H1 (cell line): ENCODE data around the gene CA7. TPM values are rescaled to one million over a fixed set of nuclear protein-coding genes. Genes with fewer than 3 reads are reported as not detected.

ENCODE experiments used
- CTCF ChIA-PET: fragments of 300-600 bp; sonication (Branson Sonifier 250); formaldehyde crosslinking; loops from one replicate; lab custom pipeline; 2021; ENCODE audit not compliant: partially characterized antibody; lab: Charles Lee
- POLR2A ChIA-PET: fragments of 300-600 bp; sonication (Branson Sonifier 250); formaldehyde crosslinking; loops from one replicate; lab custom pipeline; 2021; ENCODE audit warnings: inconsistent platforms; ENCODE audit not compliant: partially characterized antibody; lab: Charles Lee
- DNase-seq, 2 experiments: peaks; one replicate each; pipeline versions ENCODE4 v3.0.0 to v3.0.0-alpha.2; 2010 to 2022; ENCODE audit warnings: low spot score in 2 of 2, low read depth in 1 of 2, mixed read lengths in 1 of 2
- FAIRE-seq: peaks from 2 replicates; lab custom pipeline; 2011; peaks lifted over from hg19 to GRCh38; lab: Jason Lieb, UNC
- H2AFZ ChIP-seq: 2 replicates; pipeline ENCODE4 v1.8.1; 2012; ENCODE audit warnings: low read length, inconsistent platforms
- H2AK5ac ChIP-seq: 2 replicates; pipeline ENCODE4 v1.6.1; 2013; ENCODE audit warnings: low read depth, low read length
- H2BK120ac ChIP-seq: replicated peaks from 2 replicates; pipeline ENCODE3; 2013; ENCODE audit warnings: low read depth, low read length, inconsistent platforms
- H2BK12ac ChIP-seq: 2 replicates; pipeline ENCODE4 v1.6.1; 2013; ENCODE audit warnings: low read depth, low read length
- H2BK15ac ChIP-seq: 2 replicates; pipeline ENCODE4 v1.6.1; 2013; ENCODE audit warnings: low read length
- H2BK20ac ChIP-seq: 2 replicates; pipeline ENCODE4 v1.6.1; 2013; ENCODE audit warnings: low read length
- H2BK5ac ChIP-seq: 2 replicates; pipeline ENCODE4 v1.6.1; 2013; ENCODE audit warnings: low read depth, low read length
- H3K14ac ChIP-seq: 2 replicates; pipeline ENCODE4 v1.6.1; 2013; ENCODE audit warnings: inconsistent platforms; ENCODE audit not compliant: insufficient read length
- H3K18ac ChIP-seq: 2 replicates; pipeline ENCODE4 v1.6.1; 2013; ENCODE audit warnings: low read length; ENCODE audit errors: extremely low read depth
- H3K23ac ChIP-seq: 2 replicates; pipeline ENCODE4 v1.6.1; 2013; ENCODE audit warnings: inconsistent platforms; ENCODE audit not compliant: insufficient read length
- H3K23me2 ChIP-seq: 2 replicates; pipeline ENCODE4 v1.6.1; 2013; ENCODE audit warnings: low read depth, low read length
- H3K27ac ChIP-seq: 2 replicates; pipeline ENCODE4 v1.6.1; 2011; ENCODE audit warnings: low read depth, low read length, inconsistent platforms
- H3K27me3 ChIP-seq, 4 experiments: replicated peaks in 1 of 4; 1 replicate in 1 of 4; 2 replicates in 3 of 4; pipeline versions ENCODE4 v1.6.1 to v1.8.1; 2011 to 2013; ENCODE audit warnings: low read length in 3 of 4, mild to moderate bottlenecking in 3 of 4, inconsistent platforms in 2 of 4, mixed read lengths in 2 of 4, moderate library complexity in 1 of 4; ENCODE audit not compliant: control insufficient read depth in 3 of 4, insufficient read depth in 3 of 4; ENCODE audit errors: extremely low read depth in 1 of 4
- H3K36me3 ChIP-seq, 4 experiments: 2 replicates each; pipeline versions ENCODE4 v1.6.1 to v1.8.1; 2011 to 2013; ENCODE audit warnings: mild to moderate bottlenecking in 4 of 4, low read length in 3 of 4, moderate library complexity in 2 of 4, control low read depth in 1 of 4, inconsistent platforms in 1 of 4; ENCODE audit not compliant: insufficient read depth in 4 of 4, control insufficient read depth in 2 of 4
- H3K4ac ChIP-seq: replicated peaks from 2 replicates; pipeline ENCODE3; 2013; ENCODE audit warnings: low read length, low read depth, mixed read lengths, inconsistent platforms; ENCODE audit not compliant: insufficient read length
- H3K4me1 ChIP-seq, 4 experiments: replicated peaks in 1 of 4; 1 replicate in 1 of 4; 2 replicates in 3 of 4; pipeline versions ENCODE4 v1.6.1 to v1.8.1; 2011 to 2013; ENCODE audit warnings: low read length in 3 of 4, inconsistent platforms in 2 of 4, mixed read lengths in 1 of 4; ENCODE audit not compliant: insufficient read depth in 4 of 4, control insufficient read depth in 3 of 4
- H3K4me2 ChIP-seq, 2 experiments: 2 replicates each; pipeline versions ENCODE4 v1.6.1 to v1.8.1; 2011 to 2013; ENCODE audit warnings: low read depth in 2 of 2, low read length in 2 of 2, control low read depth in 1 of 2, inconsistent platforms in 1 of 2, mild to moderate bottlenecking in 1 of 2; ENCODE audit not compliant: insufficient read depth in 1 of 2
- H3K4me3 ChIP-seq, 4 experiments: fragments of 200-600, 300-600 bp in 1 of 4; sonication (generic), shearing (Covaris generic), sonication (Bioruptor Twin) in 1 of 4; 2 replicates each; pipeline versions ENCODE4 v1.5.1 to v1.8.1; 2011 to 2016; ENCODE audit warnings: low read length in 4 of 4, low read depth in 3 of 4, control low read depth in 2 of 4, inconsistent platforms in 2 of 4, mild to moderate bottlenecking in 2 of 4, mixed read lengths in 1 of 4, moderate library complexity in 1 of 4; ENCODE audit not compliant: insufficient read depth in 2 of 4; ENCODE audit errors: extremely low read depth in 1 of 4
- H3K56ac ChIP-seq: replicated peaks from 2 replicates; pipeline ENCODE3; 2013; ENCODE audit warnings: low read depth, mild to moderate bottlenecking, mixed read lengths, low read length, inconsistent platforms; ENCODE audit not compliant: insufficient read length
- H3K79me1 ChIP-seq: 2 replicates; pipeline ENCODE4 v1.6.1; 2013; ENCODE audit warnings: low read depth, low read length, control low read depth
- H3K79me2 ChIP-seq, 2 experiments: 2 replicates each; pipeline versions ENCODE4 v1.6.1 to v1.8.1; 2012 to 2013; ENCODE audit warnings: low read length in 2 of 2, mild to moderate bottlenecking in 2 of 2, inconsistent platforms in 1 of 2; ENCODE audit not compliant: insufficient read depth in 2 of 2, control insufficient read depth in 1 of 2
- H3K9ac ChIP-seq, 4 experiments: replicated peaks in 1 of 4; 1 replicate in 1 of 4; 2 replicates in 3 of 4; pipeline versions ENCODE4 v1.6.1 to v1.8.1; 2011 to 2013; ENCODE audit warnings: low read depth in 3 of 4, low read length in 3 of 4, control low read depth in 2 of 4, mild to moderate bottlenecking in 2 of 4, moderate library complexity in 2 of 4, inconsistent platforms in 1 of 4; ENCODE audit errors: extremely low read depth in 1 of 4
- H3K9me3 ChIP-seq, 2 experiments: 2 replicates each; pipeline versions ENCODE4 v1.6.1 to v1.8.1; 2012 to 2013; ENCODE audit warnings: mild to moderate bottlenecking in 2 of 2, moderate library complexity in 2 of 2, control low read depth in 1 of 2, inconsistent platforms in 1 of 2, low read depth in 1 of 2, low read length in 1 of 2, mixed read lengths in 1 of 2; ENCODE audit not compliant: insufficient read depth in 2 of 2
- H4K20me1 ChIP-seq, 2 experiments: replicated peaks in 1 of 2; 2 replicates each; pipeline versions ENCODE3 to v1.8.1; 2011 to 2013; ENCODE audit warnings: inconsistent platforms in 2 of 2, low read length in 2 of 2, mild to moderate bottlenecking in 1 of 2; ENCODE audit not compliant: insufficient read depth in 2 of 2, control insufficient read depth in 1 of 2
- H4K5ac ChIP-seq: 2 replicates; pipeline ENCODE4 v1.6.1; 2013; ENCODE audit warnings: low read length, low read depth, mixed read lengths, inconsistent platforms; ENCODE audit not compliant: insufficient read length
- H4K8ac ChIP-seq: 2 replicates; pipeline ENCODE4 v1.8.0; 2013; ENCODE audit warnings: mild to moderate bottlenecking, moderate library complexity, low read length, inconsistent platforms; ENCODE audit not compliant: insufficient read depth; ENCODE audit errors: extremely low read depth
- H4K91ac ChIP-seq: replicated peaks from 2 replicates; pipeline ENCODE3; 2013; ENCODE audit warnings: low read length, mixed read lengths, inconsistent platforms; ENCODE audit not compliant: insufficient read length
- CTCF ChIP-seq, 3 experiments: IDR thresholded peaks; 1 replicate in 2 of 3; 2 replicates in 1 of 3; pipeline versions ENCODE4 v1.5.1 to v1.6.1; 2011; ENCODE audit warnings: low read length in 3 of 3, mild to moderate bottlenecking in 3 of 3, inconsistent platforms in 2 of 3, low read depth in 1 of 3, moderate library complexity in 1 of 3; ENCODE audit not compliant: insufficient read depth in 1 of 3; ENCODE audit errors: control extremely low read depth in 1 of 3
- FOSL1 ChIP-seq: IDR thresholded peaks from 2 replicates; pipeline ENCODE4 v1.6.1; 2011; ENCODE audit warnings: mild to moderate bottlenecking, low read depth, low read length, moderate library complexity; ENCODE audit not compliant: insufficient read depth
- GABPA ChIP-seq: IDR thresholded peaks from 2 replicates; pipeline ENCODE4 v1.6.1; 2011; ENCODE audit warnings: mild to moderate bottlenecking, low read length, moderate library complexity, borderline replicate concordance; ENCODE audit not compliant: insufficient read depth
- POLR2AphosphoS5 ChIP-seq: IDR thresholded peaks from 2 replicates; pipeline ENCODE4 v1.6.1; 2011; ENCODE audit warnings: low read depth, low read length
- RXRA ChIP-seq: IDR thresholded peaks from 2 replicates; pipeline ENCODE4 v1.6.1; 2011; ENCODE audit warnings: low read depth, mild to moderate bottlenecking, low read length, moderate library complexity; ENCODE audit not compliant: insufficient read depth
- YY1 ChIP-seq: IDR thresholded peaks from 2 replicates; pipeline ENCODE4 v1.6.1; 2011; ENCODE audit warnings: low read depth, mild to moderate bottlenecking, low read length
- WGBS, 2 experiments: shearing (Covaris generic) in 1 of 2; methylation state at CpG; one replicate each; pipeline versions ENCODE4 v1.1.6 to v1.1.7; 2013 to 2015; ENCODE audit warnings: low lambda C conversion rate in 2 of 2, mixed read lengths in 2 of 2, inconsistent platforms in 1 of 2, low coverage in 1 of 2, missing lambda C conversion rate in 1 of 2; ENCODE audit not compliant: insufficient replicate concordance in 2 of 2, insufficient coverage in 1 of 2, insufficient read length in 1 of 2; ENCODE audit errors: extremely low coverage in 1 of 2, missing lambda C conversion rate in 1 of 2; 5-methylcytosine and 5-hydroxymethylcytosine counted together
- polyA plus RNA-seq, 7 experiments: library from polyadenylated mRNA; depleted of rRNA in 3 of 7; stranded (reverse) in 5 of 7; unstranded in 2 of 7; fragments of >200 nt in 5 of 7; fragments of 200-250 nt in 2 of 7; gene quantifications; 1 replicate in 5 of 7; 2 replicates in 1 of 7; 4 replicates in 1 of 7; pipeline versions ENCODE4 v1.2.1 to v1.2.3, GENCODE V29; 2011 to 2013; ENCODE audit warnings: missing spikeins in 2 of 7, mixed read lengths in 2 of 7
- total RNA-seq: library from RNA; stranded (reverse); fragmentation: NEBNext Ultra II Directional; extraction: Animal tissue kit (Norgen Biotek cat#: 25700); gene quantifications from 2 replicates; pipeline ENCODE4 v1.2.1, GENCODE V29; 2021

Gene CA7
- total and polyA plus RNA-seq, 2 of the 8 experiments (the other 6 are each of a cell fraction or from before 2014, with no cell fraction given), result 1.7 to 2.7 TPM

GRCh38 chr16:66832190-66832589 is 12.0 kb upstream of the CA7 start:
- Histone ChIP-seq H3K4me2 (no peak overlapping the region), H3K79me1 (peaks cover 2% of the 10 kb centered on the region; the same call in 1 of the 2 replicates), H3K4me1 (peaks cover 0 to 5% (median 3%) of the 10 kb centered on the region in 4 experiments; a peak in 2 of 7 replicates), H3K14ac (no peak overlapping the region), H3K27me3 (no peaks in the 10 kb centered on the region; a peak in 2 of 7 replicates), H4K20me1 (peaks cover 0 to 2% of the 10 kb centered on the region in 2 experiments), H3K27ac (no peak overlapping the region), H4K91ac (no peak overlapping the region), H4K8ac (no peak overlapping the region), H2BK15ac (peak overlapping the region; percentile 72; the same call in 1 of the 2 replicates), H2AK5ac (no peak overlapping the region), H2AFZ (no peak overlapping the region), H3K4ac (no peak overlapping the region), H2BK12ac (no peak overlapping the region), H3K56ac (no peak overlapping the region), H3K18ac (no peak overlapping the region), H3K79me2 (peaks cover 6 to 30% of the 10 kb centered on the region in 2 experiments), H3K23ac (no peak overlapping the region), H3K4me3 (no peak overlapping the region), H3K9me3 (no peaks in the 10 kb centered on the region), H3K9ac (no peak overlapping the region), H2BK5ac (no peak overlapping the region), H3K23me2 (peaks cover 3% of the 10 kb centered on the region; the same call in 1 of the 2 replicates), H4K5ac (no peak overlapping the region), H3K36me3 (peaks cover under 1 to 13% (median 6%) of the 10 kb centered on the region in 4 experiments; a peak in 5 of 8 replicates), H2BK120ac (no peak overlapping the region), H2BK20ac (peak overlapping the region; percentile 86; the same call in 1 of the 2 replicates)
- TF ChIP-seq CTCF (IDR thresholded peaks at IDR 0.05; ENCODE audit: control extremely low read depth in 1 of 3, insufficient read depth in 1 of 3, low read depth in 1 of 3, low read length in 3 of 3) (no peak), YY1 (no peak), RXRA (no peak), FOSL1 (no peak), GABPA (no peak), POLR2AphosphoS5 (no peak)
- no peak for FAIRE-seq
- ChIA-PET CTCF (interaction anchor here (1.1 to 14.3 kb wide), 7 partner anchors 13 to 133 kb away, joined by 3 to 162 read pairs (median 5); partner anchors contain the start of genes CA7 and CIAO2B), POLR2A (interaction anchor here (0.7 to 3.8 kb wide), 2 partner anchors 10 to 18 kb away, joined by 3 to 14 read pairs; no protein-coding TSS in a partner anchor)
- WGBS, 2 experiments, result 89% methylated on average over 3 of the region's 3 CpGs; no CpG with 5 or more reads in 1 of the 2 experiments
- peak in 1 of 2 experiments; percentile 35 for DNase-seq
